Astrocyte of the cerebellum (primary cell): Measurements from ENCODE around the gene ANKRD2.
A peak's percentile ranks its signal among the peaks of the same experiment; 100 is the strongest.
"Not testable (repeated sequence)": the region's sequence is repeated elsewhere in the genome, so short reads cannot be mapped to it uniquely, and the experiment has no call there.

Experiments
- DNase-seq: peaks from one replicate; pipeline ENCODE4 v3.0.0-alpha.2; 2011; ENCODE audit warnings: low read depth
- H3K4me3 ChIP-seq: 2 replicates; pipeline ENCODE4 v1.5.1; 2011; ENCODE audit warnings: mild to moderate bottlenecking, low read depth, low read length, moderate library complexity
- in situ Hi-C: cut with HindIII; loops from 2 replicates; pipeline ENCODE4 v1.10.0; 2017; ENCODE audit warnings: low sequenced_read_pairs
- TF ChIP-seq, protein P1 (sequence below): IDR thresholded peaks from 2 replicates; pipeline ENCODE4 v1.5.1; 2012; ENCODE audit warnings: low read length, low read depth, moderate library complexity, mild to moderate bottlenecking; ENCODE audit errors: missing control alignments

The ANKRD2 gene, protein sequence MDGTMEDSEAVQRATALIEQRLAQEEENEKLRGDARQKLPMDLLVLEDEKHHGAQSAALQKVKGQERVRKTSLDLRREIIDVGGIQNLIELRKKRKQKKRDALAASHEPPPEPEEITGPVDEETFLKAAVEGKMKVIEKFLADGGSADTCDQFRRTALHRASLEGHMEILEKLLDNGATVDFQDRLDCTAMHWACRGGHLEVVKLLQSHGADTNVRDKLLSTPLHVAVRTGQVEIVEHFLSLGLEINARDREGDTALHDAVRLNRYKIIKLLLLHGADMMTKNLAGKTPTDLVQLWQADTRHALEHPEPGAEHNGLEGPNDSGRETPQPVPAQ

DNA sequence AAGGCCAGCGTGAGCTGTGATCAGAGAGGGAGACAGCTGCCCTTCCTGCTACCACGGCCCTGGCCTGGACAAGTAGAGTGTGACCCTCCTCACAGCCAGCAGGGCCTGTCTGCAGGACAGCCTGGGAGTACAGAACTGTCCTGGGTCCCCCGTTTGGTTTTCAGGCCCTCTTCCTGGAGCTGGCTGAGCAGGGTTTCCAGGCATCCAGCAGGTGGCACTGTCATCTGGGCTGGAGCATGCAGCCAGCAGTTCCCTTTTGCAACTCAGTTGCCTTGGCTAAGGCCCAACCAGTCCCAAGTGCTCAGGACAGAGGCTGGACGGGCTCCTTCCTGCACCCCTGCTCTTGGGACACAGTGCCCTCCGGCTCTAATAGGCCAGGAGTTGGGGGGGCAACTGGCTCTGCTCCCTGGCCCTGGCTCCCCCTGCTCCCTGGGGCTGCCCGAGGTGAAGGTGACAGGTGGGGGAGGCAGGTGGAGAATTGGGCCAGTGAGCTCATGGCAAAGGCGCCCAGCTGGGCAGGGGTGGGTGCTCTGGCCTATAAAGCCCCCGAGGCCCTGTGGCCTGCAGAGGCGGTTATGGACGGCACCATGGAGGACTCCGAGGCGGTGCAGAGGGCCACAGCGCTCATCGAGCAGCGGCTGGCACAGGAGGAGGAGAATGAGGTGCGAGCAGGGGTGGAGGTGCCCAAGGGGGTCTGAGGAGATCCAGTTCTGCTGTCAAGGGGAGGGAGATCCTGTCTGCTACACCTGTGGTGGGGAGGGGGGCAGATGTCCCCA is at the start of gene ANKRD2:
TSS of gene ANKRD2 (plus strand) at position 566 of the 776 bp plus-strand sequence. CDS start at position 576, 10 bp downstream.
- no peak within 1 kb of the TSS for H3K4me3 ChIP-seq
- peak; percentile 56 for DNase-seq

GRCh38 chr10:97522937-97523336 is 49.6 kb upstream of the ANKRD2 start:
- no peak overlapping the region for H3K4me3 ChIP-seq
- no peak for DNase-seq
- TF ChIP-seq, protein P1, sequence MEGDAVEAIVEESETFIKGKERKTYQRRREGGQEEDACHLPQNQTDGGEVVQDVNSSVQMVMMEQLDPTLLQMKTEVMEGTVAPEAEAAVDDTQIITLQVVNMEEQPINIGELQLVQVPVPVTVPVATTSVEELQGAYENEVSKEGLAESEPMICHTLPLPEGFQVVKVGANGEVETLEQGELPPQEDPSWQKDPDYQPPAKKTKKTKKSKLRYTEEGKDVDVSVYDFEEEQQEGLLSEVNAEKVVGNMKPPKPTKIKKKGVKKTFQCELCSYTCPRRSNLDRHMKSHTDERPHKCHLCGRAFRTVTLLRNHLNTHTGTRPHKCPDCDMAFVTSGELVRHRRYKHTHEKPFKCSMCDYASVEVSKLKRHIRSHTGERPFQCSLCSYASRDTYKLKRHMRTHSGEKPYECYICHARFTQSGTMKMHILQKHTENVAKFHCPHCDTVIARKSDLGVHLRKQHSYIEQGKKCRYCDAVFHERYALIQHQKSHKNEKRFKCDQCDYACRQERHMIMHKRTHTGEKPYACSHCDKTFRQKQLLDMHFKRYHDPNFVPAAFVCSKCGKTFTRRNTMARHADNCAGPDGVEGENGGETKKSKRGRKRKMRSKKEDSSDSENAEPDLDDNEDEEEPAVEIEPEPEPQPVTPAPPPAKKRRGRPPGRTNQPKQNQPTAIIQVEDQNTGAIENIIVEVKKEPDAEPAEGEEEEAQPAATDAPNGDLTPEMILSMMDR = no peak
- in situ Hi-C loops = no loop called here

More for the DNA sequence above, at the start of gene ANKRD2:
- TF ChIP-seq, protein P1 = peak; percentile 91
- in situ Hi-C loops = no loop called here

DNA sequence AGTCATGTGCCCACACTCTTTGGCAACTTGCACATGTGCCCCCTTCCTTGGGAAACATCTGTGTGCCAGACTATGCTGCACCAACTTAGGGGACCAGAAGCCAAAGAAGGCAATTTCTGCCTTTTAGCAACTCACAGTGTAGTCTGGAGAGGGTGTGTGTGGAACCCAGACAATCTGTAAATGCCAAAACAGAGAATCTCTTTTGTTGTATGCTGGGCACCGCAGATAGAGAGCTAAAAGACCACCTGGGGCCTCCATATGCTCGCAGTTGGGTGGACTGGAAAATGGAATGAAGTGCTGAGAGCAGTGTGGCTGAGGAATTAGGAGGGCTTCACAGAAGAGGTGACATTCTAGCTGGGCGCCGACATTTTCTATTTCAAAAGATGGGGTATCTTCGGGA is 47.5 kb upstream of the ANKRD2 start:
- DNase-seq = no peak
- TF ChIP-seq, protein P1 = no peak
- in situ Hi-C loops = no loop called here
- H3K4me3 ChIP-seq = no peak overlapping the region

DNA sequence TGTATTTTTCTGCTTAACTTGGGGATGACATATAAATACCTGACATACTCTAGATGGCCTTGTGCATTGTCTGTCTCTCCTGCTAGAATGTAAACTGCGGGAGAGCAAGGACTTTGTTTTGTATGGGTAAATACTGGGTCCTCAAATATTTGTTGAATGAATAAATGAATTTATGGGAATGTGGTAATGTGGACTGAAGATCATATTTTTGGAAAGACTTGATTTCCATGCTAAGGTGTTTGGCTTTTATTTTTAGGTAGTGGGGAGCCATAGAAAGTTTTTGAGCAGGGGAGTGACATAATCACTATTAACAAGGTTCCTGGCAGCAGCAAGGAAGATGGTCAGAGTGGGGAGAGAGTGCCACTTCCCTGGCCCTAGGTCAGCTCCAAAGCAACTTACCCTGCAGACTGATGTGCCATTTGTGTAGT is 46.9 kb upstream of the ANKRD2 start:
- no peak for DNase-seq
- in situ Hi-C loops = no loop called here
- TF ChIP-seq, protein P1 = no peak
- no peak overlapping the region for H3K4me3 ChIP-seq

DNA sequence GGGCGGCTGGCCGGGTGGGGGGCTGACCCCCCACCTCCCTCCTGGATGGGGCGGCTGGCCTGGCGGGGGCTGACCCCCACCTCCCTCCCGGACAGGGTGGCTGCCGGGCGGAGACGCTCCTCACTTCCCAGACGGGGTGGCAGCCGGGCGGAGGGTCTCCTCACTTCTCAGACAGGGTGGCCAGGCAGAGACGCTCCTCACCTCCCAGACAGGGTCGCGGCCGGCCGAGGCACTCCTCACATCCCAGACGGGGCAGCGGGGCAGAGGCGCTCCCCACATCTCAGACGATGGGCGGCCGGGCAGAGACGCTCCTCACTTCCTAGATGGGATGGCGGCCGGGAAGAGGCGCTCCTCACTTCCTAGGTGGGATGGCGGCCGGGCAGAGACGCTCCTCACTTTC is 43.7 kb upstream of the ANKRD2 start:
- in situ Hi-C loops = not testable (repeated sequence)

GRCh38 chr10:97529685-97530465 is 42.7 kb upstream of the ANKRD2 start:
- no peak overlapping the region for H3K4me3 ChIP-seq
- DNase-seq = no peak
- in situ Hi-C loops = no loop called here
- TF ChIP-seq, protein P1 = no peak

More for the DNA sequence above, 43.7 kb upstream of the ANKRD2 start:
- not testable (repeated sequence) for H3K4me3 ChIP-seq, DNase-seq
